Measurements from ENCODE around the gene ETV6. TPM values are rescaled to one million over a fixed set of nuclear protein-coding genes. Genes with fewer than 3 reads are reported as not detected.

Gene ETV6
- total RNA-seq, 1 experiment from 2014 or later: 14.1 TPM

DNA sequence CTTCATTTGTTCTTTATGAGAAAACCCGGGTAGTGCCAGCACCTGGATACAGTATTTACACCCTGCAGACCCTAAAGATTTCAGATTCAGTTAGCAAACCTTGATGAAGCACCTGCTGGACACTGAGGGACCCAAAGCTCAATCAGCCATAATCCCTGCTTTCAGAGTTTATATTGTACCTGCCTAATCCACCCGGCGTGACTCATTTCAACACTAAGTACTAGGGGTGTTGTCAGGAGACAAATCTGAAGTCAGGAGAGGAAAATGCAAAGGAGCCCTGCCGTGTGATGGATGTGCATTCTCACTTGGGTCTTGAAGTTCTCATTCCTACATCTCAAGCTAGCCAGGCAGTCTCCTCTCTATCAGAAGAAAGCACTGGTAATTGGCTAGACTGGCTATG is 244.5 kb downstream of the ETV6 start (continued):
- TF ChIP-seq, protein P1, sequence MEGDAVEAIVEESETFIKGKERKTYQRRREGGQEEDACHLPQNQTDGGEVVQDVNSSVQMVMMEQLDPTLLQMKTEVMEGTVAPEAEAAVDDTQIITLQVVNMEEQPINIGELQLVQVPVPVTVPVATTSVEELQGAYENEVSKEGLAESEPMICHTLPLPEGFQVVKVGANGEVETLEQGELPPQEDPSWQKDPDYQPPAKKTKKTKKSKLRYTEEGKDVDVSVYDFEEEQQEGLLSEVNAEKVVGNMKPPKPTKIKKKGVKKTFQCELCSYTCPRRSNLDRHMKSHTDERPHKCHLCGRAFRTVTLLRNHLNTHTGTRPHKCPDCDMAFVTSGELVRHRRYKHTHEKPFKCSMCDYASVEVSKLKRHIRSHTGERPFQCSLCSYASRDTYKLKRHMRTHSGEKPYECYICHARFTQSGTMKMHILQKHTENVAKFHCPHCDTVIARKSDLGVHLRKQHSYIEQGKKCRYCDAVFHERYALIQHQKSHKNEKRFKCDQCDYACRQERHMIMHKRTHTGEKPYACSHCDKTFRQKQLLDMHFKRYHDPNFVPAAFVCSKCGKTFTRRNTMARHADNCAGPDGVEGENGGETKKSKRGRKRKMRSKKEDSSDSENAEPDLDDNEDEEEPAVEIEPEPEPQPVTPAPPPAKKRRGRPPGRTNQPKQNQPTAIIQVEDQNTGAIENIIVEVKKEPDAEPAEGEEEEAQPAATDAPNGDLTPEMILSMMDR (IDR thresholded peaks at IDR 0.05 in 2 of 3, conservative IDR thresholded peaks at IDR 0.05 in 1 of 3; ENCODE audit: borderline replicate concordance in 1 of 3, insufficient read depth in 1 of 3, low read depth in 2 of 3, low read length in 2 of 3): no peak
- TF ChIP-seq SP1 (IDR thresholded peaks at IDR 0.05; ENCODE audit: low read depth) (no peak), JUND (IDR thresholded peaks at IDR 0.05) (no peak)

DNA sequence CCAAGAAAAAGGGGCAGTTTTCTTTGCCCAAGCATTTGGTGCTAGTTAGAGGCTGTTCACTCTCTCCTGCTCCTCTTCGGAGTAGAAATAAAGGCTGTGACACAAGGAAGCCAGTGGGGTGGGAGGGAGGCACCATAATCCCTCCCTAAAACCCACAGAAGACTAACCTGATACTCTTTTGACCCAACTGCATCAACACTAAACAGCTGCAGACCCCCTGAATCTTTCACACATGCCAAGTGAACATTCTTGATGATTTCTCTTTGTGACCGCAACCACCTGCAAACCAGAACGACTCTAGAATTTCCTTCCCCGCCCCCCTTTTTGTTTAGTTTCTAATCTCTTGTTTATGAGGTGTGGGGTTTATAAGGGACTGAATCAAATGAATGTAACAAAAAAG is 245.4 kb downstream of the ETV6 start:
- Histone ChIP-seq H3K27ac (ENCODE audit: low read depth, low read length) (no peak overlapping the region), H3K4me1 (ENCODE audit: control insufficient read depth in 1 of 2, insufficient read depth in 2 of 2, low read length in 2 of 2) (no peaks in the 10 kb centered on the region)
- CTCF ChIA-PET: no interaction called here

More for the DNA sequence above, 245.4 kb downstream of the ETV6 start:
- Histone ChIP-seq H3K9me3 (ENCODE audit: control insufficient read depth in 1 of 2, insufficient read depth in 1 of 2, low read depth in 1 of 2, low read length in 2 of 2) (no peaks in the 10 kb centered on the region), H3K9ac (ENCODE audit: low read length) (no peak overlapping the region), H3K9me2 (ENCODE audit: insufficient read depth) (no peaks in the 10 kb centered on the region), H3K4me3 (replicated peaks in 1 of 2; ENCODE audit: low read depth in 1 of 2, low read length in 2 of 2) (no peak overlapping the region), H2AFZ (ENCODE audit: low read depth, low read length, poor library complexity, severe bottlenecking) (no peak overlapping the region), H3K4me2 (ENCODE audit: low read length) (no peak overlapping the region), H3K79me2 (ENCODE audit: insufficient read depth, low read length) (no peaks in the 10 kb centered on the region), H3K27me3 (ENCODE audit: insufficient read depth, low read length) (no peaks in the 10 kb centered on the region), H4K20me1 (ENCODE audit: insufficient read depth) (no peaks in the 10 kb centered on the region), H3K36me3 (ENCODE audit: control insufficient read depth in 1 of 2, insufficient read depth in 2 of 2, low read length in 2 of 2) (no peaks in the 10 kb centered on the region)
- no TSS peak for BruUV-seq (replicated peaks)
- TF ChIP-seq, protein P2, sequence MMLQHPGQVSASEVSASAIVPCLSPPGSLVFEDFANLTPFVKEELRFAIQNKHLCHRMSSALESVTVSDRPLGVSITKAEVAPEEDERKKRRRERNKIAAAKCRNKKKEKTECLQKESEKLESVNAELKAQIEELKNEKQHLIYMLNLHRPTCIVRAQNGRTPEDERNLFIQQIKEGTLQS (IDR thresholded peaks at IDR 0.05): no peak
- TF ChIP-seq, protein P3, sequence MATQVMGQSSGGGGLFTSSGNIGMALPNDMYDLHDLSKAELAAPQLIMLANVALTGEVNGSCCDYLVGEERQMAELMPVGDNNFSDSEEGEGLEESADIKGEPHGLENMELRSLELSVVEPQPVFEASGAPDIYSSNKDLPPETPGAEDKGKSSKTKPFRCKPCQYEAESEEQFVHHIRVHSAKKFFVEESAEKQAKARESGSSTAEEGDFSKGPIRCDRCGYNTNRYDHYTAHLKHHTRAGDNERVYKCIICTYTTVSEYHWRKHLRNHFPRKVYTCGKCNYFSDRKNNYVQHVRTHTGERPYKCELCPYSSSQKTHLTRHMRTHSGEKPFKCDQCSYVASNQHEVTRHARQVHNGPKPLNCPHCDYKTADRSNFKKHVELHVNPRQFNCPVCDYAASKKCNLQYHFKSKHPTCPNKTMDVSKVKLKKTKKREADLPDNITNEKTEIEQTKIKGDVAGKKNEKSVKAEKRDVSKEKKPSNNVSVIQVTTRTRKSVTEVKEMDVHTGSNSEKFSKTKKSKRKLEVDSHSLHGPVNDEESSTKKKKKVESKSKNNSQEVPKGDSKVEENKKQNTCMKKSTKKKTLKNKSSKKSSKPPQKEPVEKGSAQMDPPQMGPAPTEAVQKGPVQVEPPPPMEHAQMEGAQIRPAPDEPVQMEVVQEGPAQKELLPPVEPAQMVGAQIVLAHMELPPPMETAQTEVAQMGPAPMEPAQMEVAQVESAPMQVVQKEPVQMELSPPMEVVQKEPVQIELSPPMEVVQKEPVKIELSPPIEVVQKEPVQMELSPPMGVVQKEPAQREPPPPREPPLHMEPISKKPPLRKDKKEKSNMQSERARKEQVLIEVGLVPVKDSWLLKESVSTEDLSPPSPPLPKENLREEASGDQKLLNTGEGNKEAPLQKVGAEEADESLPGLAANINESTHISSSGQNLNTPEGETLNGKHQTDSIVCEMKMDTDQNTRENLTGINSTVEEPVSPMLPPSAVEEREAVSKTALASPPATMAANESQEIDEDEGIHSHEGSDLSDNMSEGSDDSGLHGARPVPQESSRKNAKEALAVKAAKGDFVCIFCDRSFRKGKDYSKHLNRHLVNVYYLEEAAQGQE (IDR thresholded peaks at IDR 0.05; ENCODE audit: low read depth): no peak
- no peak for TF ChIP-seq POLR2AphosphoS5 (IDR thresholded peaks at IDR 0.05; ENCODE audit: low read depth, low read length)
- TF ChIP-seq CBX3 (IDR thresholded peaks at IDR 0.05; ENCODE audit: low read depth): no peak
- no peak for TF ChIP-seq SIN3A (IDR thresholded peaks at IDR 0.05; ENCODE audit: low read depth)
- no peak for TF ChIP-seq EGR1 (IDR thresholded peaks at IDR 0.05; ENCODE audit: low read depth)
- TF ChIP-seq ZNF274 (IDR thresholded peaks at IDR 0.05; ENCODE audit: low read depth, low read length): no peak
- no peak for TF ChIP-seq EZH2phosphoT487 (IDR thresholded peaks at IDR 0.05; ENCODE audit: borderline replicate concordance)
- TF ChIP-seq YY1 (IDR thresholded peaks at IDR 0.05; ENCODE audit: extremely low read depth, insufficient replicate concordance, low read depth, low read length): no peak
- TF ChIP-seq SRF (IDR thresholded peaks at IDR 0.05; ENCODE audit: low read depth): no peak
- TF ChIP-seq, protein P1 (IDR thresholded peaks at IDR 0.05 in 2 of 3, conservative IDR thresholded peaks at IDR 0.05 in 1 of 3; ENCODE audit: borderline replicate concordance in 1 of 3, insufficient read depth in 1 of 3, low read depth in 2 of 3, low read length in 2 of 3): no peak
- TF ChIP-seq POLR2A (IDR thresholded peaks at IDR 0.05; ENCODE audit: borderline replicate concordance, extremely low read depth, insufficient read depth, insufficient read length): no peak
- no peak for TF ChIP-seq ELF1 (IDR thresholded peaks at IDR 0.05; ENCODE audit: borderline replicate concordance, low read depth)
- no peak for TF ChIP-seq RAD21 (IDR thresholded peaks at IDR 0.05; ENCODE audit: low read depth)
- no peak for TF ChIP-seq JUND (IDR thresholded peaks at IDR 0.05)
- TF ChIP-seq FOSL1 (IDR thresholded peaks at IDR 0.05; ENCODE audit: low read depth): no peak
- POLR2A ChIA-PET: no interaction called here
- no peak for ATAC-seq
- no peak for DNase-seq (ENCODE audit: low read depth, low spot score)
- intact Hi-C loops (cut with micrococcal nuclease): loop anchor here (10.0 kb wide), 1 partner anchor 310 kb away; no protein-coding TSS in a partner anchor
- RAD21 ChIA-PET (ENCODE audit: low non-redundant PET in 1 of 2, low total read pairs in 2 of 2, uncharacterized antibody in 2 of 2, unreplicated experiment in 2 of 2): no interaction called here
